NCI-H2107 treated with DMSO at 0.1 percent for 48 hours (cell line): Measurements from ENCODE around the gene GOLGA6A.
"Not testable (repeated sequence)": the region's sequence is repeated elsewhere in the genome, so short reads cannot be mapped to it uniquely, and the experiment has no call there.

Experiments used
- DNase-seq: peaks from one replicate; lab custom pipeline; 2025; ENCODE audit not compliant: unreplicated experiment; lab: John Stamatoyannopoulos, UW

Gene GOLGA6A

DNA sequence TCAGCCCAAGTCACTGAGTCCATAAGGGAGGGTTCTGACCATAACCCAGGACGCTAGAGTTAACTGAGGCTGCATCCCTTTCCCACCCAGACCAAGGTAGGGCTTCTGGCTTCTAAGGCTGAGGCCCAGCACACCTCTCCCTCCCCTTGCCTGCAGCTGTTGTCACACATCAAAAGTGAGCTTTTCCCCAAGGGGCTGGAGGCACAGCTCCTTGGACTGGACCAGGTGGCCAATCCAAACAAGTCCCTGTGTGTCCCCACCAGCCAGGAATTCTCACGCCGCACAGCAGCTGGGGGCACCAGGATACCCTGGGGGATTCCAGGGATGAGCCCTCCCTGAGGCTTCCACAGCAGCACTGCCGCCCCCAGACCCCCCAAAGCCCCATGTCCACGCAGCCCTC lies 25.8 kb upstream of the GOLGA6A start:
- DNase-seq = no peak

DNA sequence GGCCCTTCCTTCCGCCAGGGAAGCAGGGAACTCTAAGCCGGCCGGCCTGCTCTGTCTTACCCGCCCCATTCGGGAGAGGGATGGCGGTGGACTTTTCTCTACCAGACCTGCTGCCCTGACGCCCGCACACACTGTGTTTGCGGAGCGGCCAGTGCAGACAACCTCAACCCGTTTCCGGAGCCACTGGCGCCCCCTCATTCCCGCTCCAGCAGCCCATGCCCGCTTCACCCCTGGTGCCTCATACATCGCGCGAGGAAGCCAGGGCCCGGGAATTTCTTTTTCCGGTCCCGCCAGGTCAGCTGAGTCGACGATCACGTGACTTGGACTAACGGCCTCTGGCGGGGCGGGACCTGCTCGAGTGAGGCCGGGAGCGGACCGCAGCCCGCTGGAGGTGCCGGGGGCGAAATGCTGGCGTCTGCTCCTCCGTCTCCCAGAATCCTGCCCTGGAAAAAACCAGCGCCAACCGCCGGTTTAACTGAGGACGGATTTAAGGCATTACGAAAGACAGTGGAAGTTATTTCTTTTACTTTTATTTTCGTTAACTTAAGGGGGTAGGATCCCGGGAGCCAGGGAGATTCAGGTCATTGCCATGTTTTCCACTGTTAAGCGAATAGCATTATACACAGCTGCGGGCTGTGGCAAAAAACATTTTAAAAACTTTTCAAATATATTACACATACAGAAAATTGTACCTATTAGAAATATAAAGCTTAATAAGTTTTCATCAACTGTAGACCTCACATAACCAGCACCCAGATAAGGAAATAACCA lies 17.8 kb upstream of the GOLGA6A start:
- not testable (repeated sequence) for DNase-seq

GRCh38 chr15:74096753-74097474 lies 14.6 kb upstream of the GOLGA6A start:
- DNase-seq = not testable (repeated sequence)

DNA sequence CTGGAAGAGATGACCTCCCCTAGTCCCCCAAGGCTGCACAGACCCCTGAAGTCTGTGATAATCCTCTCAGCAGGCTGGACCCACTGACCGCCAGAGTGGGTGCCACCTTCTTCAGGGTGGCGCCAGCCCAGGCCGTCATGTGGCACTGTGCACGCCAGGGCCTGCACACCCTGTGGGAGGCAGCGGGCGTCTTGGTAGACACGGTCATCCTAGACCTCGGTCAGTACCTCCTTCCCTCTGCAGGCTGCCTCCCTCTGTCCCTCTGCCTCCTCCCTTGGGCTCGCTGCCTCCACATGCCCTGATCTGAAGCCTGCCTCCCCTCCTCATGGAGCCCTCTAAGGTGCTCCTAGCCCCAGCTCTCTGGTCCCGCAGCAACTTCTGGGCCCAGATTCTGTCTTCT lies 13.3 kb upstream of the GOLGA6A start:
- DNase-seq = not testable (repeated sequence)

GRCh38 chr15:74094567-74094966 lies 12.2 kb upstream of the GOLGA6A start:
- DNase-seq = not testable (repeated sequence)

GRCh38 chr15:74075781-74076180 lies 6.6 kb downstream of the GOLGA6A start:
- not testable (repeated sequence) for DNase-seq

GRCh38 chr15:74072614-74073337 lies 9.6 kb downstream of the GOLGA6A start:
- not testable (repeated sequence) for DNase-seq

GRCh38 chr15:74072132-74072531 lies 10.2 kb downstream of the GOLGA6A start:
- DNase-seq = not testable (repeated sequence)

- DNase-seq = not testable (repeated sequence)
These were observed 10.7 kb downstream of the GOLGA6A start for GRCh38 chr15:74071645-74072044.

GRCh38 chr15:74065684-74066411 lies 16.5 kb downstream of the GOLGA6A start:
- DNase-seq = not testable (repeated sequence)

- DNase-seq = peak; percentile 11
These were observed 17.5 kb downstream of the GOLGA6A start for GRCh38 chr15:74064822-74065221.

DNA sequence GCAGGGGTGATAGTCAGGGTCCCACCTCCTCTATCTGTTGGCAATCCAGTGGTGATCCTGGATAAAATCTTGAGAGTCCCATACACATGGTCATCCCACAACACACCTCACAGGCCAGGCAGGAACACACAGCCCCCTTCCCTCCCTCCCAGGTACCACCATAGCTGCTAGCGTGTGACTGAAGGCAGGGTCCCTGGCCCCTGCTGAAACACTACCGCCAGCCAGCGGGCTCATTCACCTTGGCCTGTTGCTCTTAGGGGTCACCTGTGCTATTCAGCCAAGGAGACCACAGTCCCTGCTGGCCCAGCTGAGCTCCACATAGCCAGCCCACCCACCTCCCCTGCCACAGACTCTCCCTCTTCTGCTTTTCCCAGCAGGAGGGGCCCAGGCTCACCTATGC lies 18.2 kb downstream of the GOLGA6A start:
- not testable (repeated sequence) for DNase-seq

GRCh38 chr15:74063425-74064146 lies 18.8 kb downstream of the GOLGA6A start:
- not testable (repeated sequence) for DNase-seq

DNA sequence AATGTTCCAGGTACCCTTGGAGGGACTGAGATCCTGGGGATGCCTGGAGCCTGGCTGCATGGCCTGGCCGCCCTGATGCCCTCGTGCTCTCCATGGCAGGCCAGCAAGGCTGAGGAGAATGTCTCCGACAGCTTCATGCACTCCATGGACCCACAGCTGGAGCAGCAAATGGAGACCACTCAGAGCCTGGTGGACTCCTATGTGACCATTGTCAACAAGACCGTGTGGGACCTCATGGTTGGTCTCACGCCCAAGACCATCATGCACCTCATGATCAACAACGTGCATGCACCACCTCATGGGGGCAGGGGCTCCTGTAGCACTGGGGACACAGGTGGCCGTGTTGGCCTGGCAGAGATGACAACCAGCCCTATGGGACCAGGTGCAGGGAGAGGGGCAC lies 19.7 kb downstream of the GOLGA6A start:
- no peak for DNase-seq

DNA sequence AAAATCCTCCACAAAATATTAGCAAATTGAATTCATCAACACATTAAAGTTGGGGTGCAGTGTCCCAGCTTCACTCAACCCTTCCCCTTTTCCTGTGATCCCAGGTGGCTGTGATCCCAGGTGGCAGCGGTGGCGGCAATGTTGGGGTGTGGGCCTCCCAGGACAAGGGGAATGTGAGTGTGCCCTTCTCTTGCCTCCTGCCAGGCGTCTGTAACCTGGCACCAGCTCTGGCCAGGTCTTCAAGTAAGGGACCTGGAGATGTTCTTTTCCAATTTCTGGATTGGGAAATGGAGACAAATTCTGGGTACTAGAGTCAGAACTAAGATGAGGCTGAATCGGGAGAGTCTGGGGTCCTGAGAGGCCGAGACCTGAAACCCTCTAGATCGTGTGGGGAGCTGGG lies 20.1 kb downstream of the GOLGA6A start:
- DNase-seq = no peak

DNA sequence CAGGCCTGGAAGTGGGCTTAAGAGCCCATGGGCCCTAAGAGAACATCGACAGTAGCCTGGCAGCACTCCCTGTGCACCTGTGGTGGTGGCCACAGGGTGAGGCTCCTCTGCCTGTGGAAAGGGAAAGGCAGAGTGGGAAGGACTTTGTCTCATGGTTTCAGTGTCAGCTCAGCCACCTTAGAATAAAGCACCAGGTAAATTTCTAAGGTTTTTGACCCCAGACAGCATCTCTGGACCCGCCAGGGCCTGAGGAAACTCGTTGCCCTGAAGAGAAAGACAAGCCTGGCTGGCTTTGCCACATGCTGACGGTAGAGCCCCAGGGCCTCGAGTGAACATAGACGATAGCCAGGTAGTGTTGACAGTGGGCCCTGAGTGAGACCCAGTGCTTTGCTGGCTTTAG lies 22.1 kb downstream of the GOLGA6A start:
- no peak for DNase-seq

DNA sequence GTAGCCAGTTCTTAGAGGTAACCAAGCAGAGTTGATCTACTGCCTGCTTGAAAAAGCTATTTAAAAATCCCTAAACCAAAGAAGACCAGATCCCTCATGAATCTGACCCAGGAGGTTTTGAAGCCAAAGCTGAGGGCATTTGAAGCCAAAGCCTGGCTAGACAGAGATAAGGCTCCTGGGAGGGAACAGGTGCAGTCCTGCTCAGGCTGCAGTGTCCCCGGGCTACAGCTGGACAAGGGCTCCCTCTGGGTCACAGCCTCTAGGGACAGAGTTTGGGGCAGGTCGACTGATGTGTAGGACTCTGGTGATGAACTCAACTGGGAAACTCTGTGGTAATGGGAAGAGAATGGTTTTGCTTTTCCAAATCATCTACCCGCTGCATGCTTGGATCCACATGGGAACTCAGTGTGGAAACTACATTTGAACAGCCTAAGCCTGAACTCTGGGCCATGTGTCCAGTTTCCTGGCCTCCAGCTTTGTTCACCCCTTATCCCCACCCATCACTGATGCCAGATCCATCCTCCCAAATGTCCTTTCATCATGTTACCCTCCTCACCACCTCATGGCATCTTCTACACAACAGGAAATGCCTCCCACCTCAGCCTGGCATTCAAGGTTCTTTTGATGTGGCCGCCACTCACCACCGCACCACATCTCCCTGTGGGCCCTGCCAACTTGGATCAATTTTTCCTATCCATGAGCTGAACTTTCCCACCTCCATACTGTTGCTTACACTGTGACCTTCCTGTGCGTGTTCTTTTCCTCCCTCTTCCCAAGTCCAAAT lies 23.1 kb downstream of the GOLGA6A start:
- DNase-seq = not testable (repeated sequence)

- not testable (repeated sequence) for DNase-seq
These were observed 26.0 kb downstream of the GOLGA6A start for GRCh38 chr15:74056330-74056729.

- no peak for DNase-seq
These were observed 26.5 kb downstream of the GOLGA6A start for GRCh38 chr15:74055804-74056203.
